Mesothelial cell of epicardium (in vitro differentiated cells): ENCODE measurements around the gene RNU6-9. TPM values are rescaled to one million over a fixed set of nuclear protein-coding genes. Genes with fewer than 3 reads are reported as not detected.
"Not testable (repeated sequence)": the region's sequence is repeated elsewhere in the genome, so short reads cannot be mapped to it uniquely, and the experiment has no call there.

ENCODE experiments used
- DNase-seq, 2 experiments: peaks; one replicate each; pipeline ENCODE4 v3.0.0; 2021; ENCODE audit warnings: low spot score in 2 of 2; ENCODE audit not compliant: unreplicated experiment in 2 of 2
- H3K27ac Mint-ChIP-seq: 2 replicates; pipeline ENCODE4 v1.8.0; 2021; ENCODE audit warnings: mixed read lengths
- H3K27me3 Mint-ChIP-seq: 2 replicates; pipeline ENCODE4 v1.8.0; 2021; ENCODE audit warnings: low read depth, mixed read lengths
- H3K36me3 Mint-ChIP-seq: 2 replicates; pipeline ENCODE4 v1.8.0; 2021; ENCODE audit warnings: mixed read lengths
- H3K4me1 Mint-ChIP-seq: 2 replicates; pipeline ENCODE4 v1.8.0; 2021; ENCODE audit warnings: mixed read lengths
- H3K4me3 Mint-ChIP-seq: 2 replicates; pipeline ENCODE4 v1.8.0; 2021; ENCODE audit warnings: mild to moderate bottlenecking, moderate library complexity, mixed read lengths
- H3K9me3 Mint-ChIP-seq: 2 replicates; pipeline ENCODE4 v1.8.0; 2021; ENCODE audit warnings: mixed read lengths
- CTCF ChIP-seq: fragments of 200-600 bp; sonication (generic); IDR thresholded peaks from one replicate; pipeline ENCODE4 v1.5.0; 2021; ENCODE audit warnings: antibody characterized with exemption; ENCODE audit not compliant: unreplicated experiment
- total RNA-seq: library from RNA; stranded (reverse); gene quantifications from 3 replicates; pipeline ENCODE4 v1.2.1, GENCODE V29; 2021

RNU6-9 gene
- total RNA-seq, 1 donor from 2014 or later, result not detected

DNA sequence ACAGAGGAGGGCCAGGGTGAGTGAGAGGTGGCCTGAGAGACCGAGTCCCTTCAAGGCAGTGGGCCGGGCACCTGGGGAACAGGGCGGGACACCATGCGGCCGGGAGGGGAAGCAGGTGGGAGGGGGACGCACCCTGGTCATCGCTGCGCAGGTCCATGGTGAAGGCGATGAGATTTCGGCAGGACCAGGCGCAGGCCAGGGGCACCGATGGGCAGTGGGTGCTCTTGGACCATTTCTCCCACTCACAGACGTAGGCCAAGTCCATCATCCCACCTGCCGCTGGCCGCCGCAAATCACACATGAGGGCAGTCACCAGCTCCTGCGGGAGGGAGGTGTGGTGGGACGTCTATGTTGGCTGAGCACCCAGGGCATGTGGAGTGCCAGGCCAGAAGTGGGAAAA lies 2.5 kb upstream of the RNU6-9 start:
- H3K4me3 Mint-ChIP-seq, result peak overlapping the region; percentile 61
- peaks cover 2% of the 10 kb centered on the region for H3K27me3 Mint-ChIP-seq
- no peak for DNase-seq
- peaks cover 7% of the 10 kb centered on the region for H3K36me3 Mint-ChIP-seq
- no peaks in the 10 kb centered on the region for H3K4me1 Mint-ChIP-seq
- no peaks in the 10 kb centered on the region for H3K9me3 Mint-ChIP-seq
- TF ChIP-seq CTCF, result no peak
- peak overlapping the region; percentile 12 for H3K27ac Mint-ChIP-seq

- H3K4me3 Mint-ChIP-seq, result peak overlapping the region; percentile 78
- not testable (repeated sequence) for H3K4me1 Mint-ChIP-seq, H3K27me3 Mint-ChIP-seq, DNase-seq, H3K27ac Mint-ChIP-seq, H3K36me3 Mint-ChIP-seq, H3K9me3 Mint-ChIP-seq
Observed at GRCh38 chr19:891421-892200, 1.7 kb upstream of the RNU6-9 start.

DNA sequence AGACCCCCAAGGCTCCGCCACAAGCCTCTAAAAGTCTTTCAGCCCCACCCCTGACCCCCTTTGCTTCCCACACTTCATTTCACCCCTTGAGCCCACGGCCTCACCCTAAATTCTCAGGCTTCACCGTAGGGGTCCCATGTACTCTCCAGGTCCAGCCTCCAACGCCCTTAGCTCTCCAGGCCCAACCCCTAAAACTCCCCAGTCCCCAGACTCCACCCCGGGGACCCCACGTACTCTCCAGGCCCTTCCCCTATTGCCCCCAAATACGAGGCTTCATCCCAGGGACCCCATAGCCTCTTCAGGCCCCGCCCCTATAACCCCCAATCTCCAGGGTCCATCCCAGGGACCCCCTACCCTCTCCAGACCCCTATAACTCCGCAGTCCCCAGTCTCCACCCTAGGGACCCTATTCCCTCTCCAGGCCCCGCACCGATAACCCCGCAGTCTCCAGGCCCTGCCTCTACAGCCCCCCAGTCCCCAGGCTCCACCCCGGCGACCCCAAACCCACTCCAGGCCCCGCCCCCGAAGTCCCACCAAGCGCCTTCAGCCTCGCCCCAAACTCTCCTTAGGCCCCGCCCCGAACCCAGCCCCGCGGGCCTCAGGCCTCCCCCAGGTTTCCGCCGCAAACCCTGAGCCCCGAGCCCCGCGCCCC lies 916 bp upstream of the RNU6-9 start:
- no peaks in the 10 kb centered on the region for H3K4me1 Mint-ChIP-seq
- peaks cover 4% of the 10 kb centered on the region for H3K36me3 Mint-ChIP-seq
- H3K4me3 Mint-ChIP-seq, result peak overlapping the region; percentile 78
- peak overlapping the region; percentile 80 for H3K27ac Mint-ChIP-seq
- no peak for TF ChIP-seq CTCF
- no peaks in the 10 kb centered on the region for H3K9me3 Mint-ChIP-seq
- DNase-seq, result peak in 1 of 2 experiments; percentile 61
- H3K27me3 Mint-ChIP-seq, result peaks cover 2% of the 10 kb centered on the region

GRCh38 chr19:896434-896833 lies 3.1 kb downstream of the RNU6-9 start:
- no peak overlapping the region for H3K4me3 Mint-ChIP-seq
- no peaks in the 10 kb centered on the region for H3K4me1 Mint-ChIP-seq
- peaks cover 2% of the 10 kb centered on the region for H3K27me3 Mint-ChIP-seq
- no peak for TF ChIP-seq CTCF
- H3K36me3 Mint-ChIP-seq, result peaks cover 4% of the 10 kb centered on the region
- H3K27ac Mint-ChIP-seq, result no peak overlapping the region
- DNase-seq, result no peak
- no peaks in the 10 kb centered on the region for H3K9me3 Mint-ChIP-seq

- H3K27ac Mint-ChIP-seq, result no peak overlapping the region
- TF ChIP-seq CTCF, result no peak
- peaks cover 4% of the 10 kb centered on the region for H3K36me3 Mint-ChIP-seq
- H3K4me1 Mint-ChIP-seq, result no peaks in the 10 kb centered on the region
- no peak for DNase-seq
- peaks cover 2% of the 10 kb centered on the region for H3K27me3 Mint-ChIP-seq
- H3K4me3 Mint-ChIP-seq, result no peak overlapping the region
- no peaks in the 10 kb centered on the region for H3K9me3 Mint-ChIP-seq
Observed at GRCh38 chr19:896999-897398, 3.7 kb downstream of the RNU6-9 start.

DNA sequence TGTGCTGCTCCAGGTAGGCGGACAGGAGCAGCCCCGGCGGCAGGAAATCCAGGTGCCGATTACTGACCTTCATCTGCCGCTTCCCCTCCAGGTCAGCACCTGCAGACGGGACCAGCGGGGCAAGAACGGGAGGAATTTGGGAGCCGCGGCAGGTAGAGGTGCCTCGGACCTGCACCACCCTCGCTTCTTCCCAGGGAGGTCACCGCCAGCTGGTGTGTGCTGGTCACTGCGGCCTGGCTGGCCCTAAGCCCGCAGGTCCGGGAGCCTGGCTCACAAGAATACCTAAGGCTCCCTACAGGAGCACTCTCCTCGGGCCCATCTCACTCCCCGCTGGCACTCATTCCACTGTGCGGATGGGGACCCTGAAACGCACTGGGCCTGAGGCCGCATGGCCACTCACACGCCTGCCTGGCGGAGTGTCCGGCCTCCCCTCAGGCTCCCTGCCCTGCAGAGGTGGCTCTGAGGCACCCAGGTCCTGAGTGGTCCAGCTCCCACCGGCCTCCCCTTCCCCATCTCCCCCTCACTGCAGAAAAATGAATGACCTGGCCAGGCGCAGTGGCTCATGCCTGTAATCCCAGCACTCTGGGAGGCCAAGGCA lies 4.3 kb downstream of the RNU6-9 start:
- Mint-ChIP-seq H3K9me3 (no peaks in the 10 kb centered on the region), H3K36me3 (peaks cover 4% of the 10 kb centered on the region), H3K4me1 (no peaks in the 10 kb centered on the region), H3K27ac (no peak overlapping the region), H3K27me3 (peaks cover 2% of the 10 kb centered on the region), H3K4me3 (no peak overlapping the region)
- no peak for TF ChIP-seq CTCF
- DNase-seq, result no peak
